ENCODE data around the gene MYBPH.
A peak's percentile ranks its signal among the peaks of the same experiment; 100 is the strongest.

MYBPH gene

GRCh38 chr1:203173566-203173965, 2.1 kb downstream of the MYBPH start:
- H3K36me3 ChIP-seq = no peaks in the 10 kb centered on the region
- peak overlapping the region; percentile 94 for H3K27ac ChIP-seq
- H3K27me3 ChIP-seq (ENCODE audit: insufficient read depth, low read depth, severe bottlenecking) = no peaks in the 10 kb centered on the region
- no peaks in the 10 kb centered on the region for H3K9me3 ChIP-seq (ENCODE audit: severe bottlenecking)
- peak; percentile 58 for TF ChIP-seq CTCF (IDR thresholded peaks at IDR 0.05; ENCODE audit: low read depth, low read length)
- peak; percentile 100 for DNase-seq
- H3K4me3 ChIP-seq (ENCODE audit: low read depth, low read length) = no peak overlapping the region

DNA sequence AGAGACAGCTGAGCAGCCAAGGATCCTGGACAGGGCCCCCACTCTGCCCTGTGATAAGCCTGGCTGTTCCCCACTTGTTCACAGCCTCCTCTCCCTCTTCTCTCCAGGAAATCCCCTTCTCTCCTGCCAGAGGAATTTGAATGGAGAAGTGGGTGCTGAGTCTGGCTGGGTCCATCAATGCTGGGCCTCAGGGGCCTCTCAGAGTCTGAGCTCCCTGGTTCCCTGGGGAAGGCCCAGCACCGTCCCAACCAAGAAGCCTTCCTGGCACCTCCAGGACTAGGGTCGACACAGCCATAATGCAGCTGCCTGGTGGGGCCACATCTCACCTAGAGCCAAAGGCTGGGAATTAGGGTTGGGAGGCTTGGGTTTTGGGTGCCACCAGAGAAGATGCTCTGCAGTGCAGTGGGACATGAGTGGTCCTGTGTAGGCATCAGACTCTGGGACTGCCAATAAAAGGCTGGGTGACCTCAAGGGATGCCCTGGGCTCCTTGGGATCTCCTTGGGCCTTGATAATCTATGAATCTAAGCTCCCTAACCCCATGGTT, 2.5 kb downstream of the MYBPH start:
- TF ChIP-seq CTCF (IDR thresholded peaks at IDR 0.05; ENCODE audit: low read depth, low read length) = no peak
- Histone ChIP-seq H3K27ac (peak overlapping the region; percentile 94), H3K36me3 (peaks cover 5% of the 10 kb centered on the region; the same call in 1 of the 2 replicates), H3K4me3 (ENCODE audit: low read depth, low read length) (no peak overlapping the region), H3K27me3 (ENCODE audit: insufficient read depth, low read depth, severe bottlenecking) (no peaks in the 10 kb centered on the region), H3K9me3 (ENCODE audit: severe bottlenecking) (no peaks in the 10 kb centered on the region)
- DNase-seq = no peak

DNA sequence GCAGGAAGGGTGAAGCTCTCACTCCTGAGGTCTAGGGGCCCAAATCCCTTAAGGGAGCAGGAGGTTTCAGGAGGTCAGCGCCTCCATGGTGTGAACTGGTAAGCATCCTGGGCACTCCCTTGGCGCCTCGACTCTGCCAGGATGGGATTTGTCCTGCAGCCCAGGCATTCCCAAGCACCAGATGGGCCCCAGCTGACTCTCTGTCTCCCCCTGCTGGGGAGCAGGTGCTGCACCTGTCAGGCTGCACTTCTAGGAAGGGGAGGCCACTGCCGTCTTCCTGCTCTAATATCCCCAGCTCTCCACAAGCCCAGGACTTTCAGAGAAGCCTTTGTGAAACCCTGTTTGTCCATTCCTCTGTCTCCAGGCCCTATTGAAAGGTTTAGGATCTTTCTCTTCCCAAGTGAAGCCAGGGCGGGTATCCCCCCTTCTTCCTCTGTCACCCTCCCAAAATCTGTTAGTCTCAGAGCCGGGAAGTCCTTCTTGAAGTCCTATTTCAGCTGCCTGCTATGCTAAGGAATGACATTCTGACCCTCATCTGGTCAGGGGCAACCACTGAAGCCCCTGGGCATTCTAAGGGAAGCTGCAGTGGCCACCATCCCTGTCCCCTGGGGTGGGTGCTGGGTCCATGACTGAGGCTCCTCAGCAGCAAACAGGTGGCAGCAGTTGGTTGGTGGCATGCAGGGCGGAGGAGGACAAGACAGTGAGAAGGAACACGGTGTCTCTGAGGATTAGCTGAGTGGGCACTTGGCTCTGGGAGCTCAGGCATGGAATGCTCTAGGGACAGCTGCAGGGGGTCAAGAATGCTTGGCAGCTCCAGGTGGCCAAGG, 3.2 kb downstream of the MYBPH start:
- peak overlapping the region; percentile 94 for H3K27ac ChIP-seq
- peak; percentile 100 for TF ChIP-seq CTCF (IDR thresholded peaks at IDR 0.05; ENCODE audit: low read depth, low read length)
- DNase-seq = peak; percentile 97

DNA sequence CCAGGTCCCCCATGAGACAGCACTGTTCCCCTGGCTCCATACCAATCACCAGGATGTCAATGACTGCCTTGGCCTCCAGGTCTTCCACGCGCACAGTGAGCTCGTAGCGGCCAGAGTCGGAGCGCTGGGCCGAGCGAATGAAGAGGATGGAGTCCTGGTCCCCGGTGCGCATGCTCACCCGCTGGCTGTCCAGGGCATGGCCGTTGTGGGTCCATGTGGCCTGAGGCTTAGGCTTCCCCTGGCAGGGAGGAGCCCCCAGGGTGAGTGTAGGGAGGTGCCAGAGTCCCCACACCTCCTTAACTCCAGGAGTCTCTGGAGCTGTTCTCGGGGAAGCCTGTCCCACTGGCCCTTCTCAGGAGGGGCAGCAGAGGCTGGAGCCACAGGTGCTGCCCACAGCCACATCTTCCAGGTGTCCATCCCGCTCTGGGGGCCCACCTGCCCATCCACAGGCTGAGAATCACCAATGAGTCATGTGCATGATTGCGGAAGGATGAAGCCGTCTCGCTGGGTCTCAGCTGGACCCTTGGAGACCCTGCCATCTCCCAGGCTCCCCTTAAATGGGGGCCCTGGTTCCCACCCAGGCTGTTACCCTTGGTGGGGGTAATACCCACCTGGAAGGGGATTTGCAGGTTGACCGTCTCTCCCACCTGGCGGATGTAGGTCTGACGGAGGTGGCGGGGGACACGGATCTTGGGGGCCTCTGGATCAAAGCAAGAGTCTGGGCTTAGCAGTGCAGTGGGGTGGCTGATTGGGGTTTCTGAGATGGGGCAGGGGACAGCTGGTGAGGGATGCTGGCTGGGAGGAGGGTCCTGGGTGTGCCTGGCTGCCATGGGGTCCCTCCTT, 4.1 kb downstream of the MYBPH start:
- Histone ChIP-seq H3K27ac (peak overlapping the region; percentile 7), H3K36me3 (peaks cover 11% of the 10 kb centered on the region), H3K9me3 (ENCODE audit: severe bottlenecking) (no peaks in the 10 kb centered on the region)

More for the DNA sequence above, 3.2 kb downstream of the MYBPH start:
- H3K27me3 ChIP-seq (ENCODE audit: insufficient read depth, low read depth, severe bottlenecking) = no peaks in the 10 kb centered on the region
- H3K4me3 ChIP-seq (ENCODE audit: low read depth, low read length) = no peak overlapping the region
- H3K9me3 ChIP-seq (ENCODE audit: severe bottlenecking) = no peaks in the 10 kb centered on the region
- peaks cover 8% of the 10 kb centered on the region; the same call in 1 of the 2 replicates for H3K36me3 ChIP-seq

More for the DNA sequence above, 4.1 kb downstream of the MYBPH start:
- H3K4me3 ChIP-seq (ENCODE audit: low read depth, low read length) = no peak overlapping the region
- no peak for TF ChIP-seq CTCF (IDR thresholded peaks at IDR 0.05; ENCODE audit: low read depth, low read length)
- DNase-seq = no peak
- no peaks in the 10 kb centered on the region for H3K27me3 ChIP-seq (ENCODE audit: insufficient read depth, low read depth, severe bottlenecking)

Measured in WERI-Rb-1 (cell line).